Uterus (tissue), 4 donors: ENCODE measurements around the gene TRIM59. TPM values are rescaled to one million over a fixed set of nuclear protein-coding genes. Genes with fewer than 3 reads are reported as not detected.
A peak's percentile ranks its signal among the peaks of the same experiment; 100 is the strongest.

ENCODE experiments used
- DNase-seq, 2 donors: peaks; one replicate each; pipeline ENCODE4 v3.0.0-alpha.2; 2019 to 2020
- H3K27ac ChIP-seq, 2 donors: fragments of 200-600 bp; sonication (generic); 1 replicate in 1 of 2; 2 replicates in 1 of 2; pipeline ENCODE4 v1.5.1; 2016 to 2018
- H3K27me3 ChIP-seq, 2 donors: fragments of 200-600 bp; sonication (generic); one replicate each; pipeline ENCODE4 v1.5.1; 2018 to 2019; ENCODE audit warnings: control low read depth in 1 of 2
- H3K36me3 ChIP-seq, 2 donors: fragments of 200-600 bp; sonication (generic); one replicate each; pipeline ENCODE4 v1.5.1; 2019; ENCODE audit warnings: control low read depth in 1 of 2
- H3K4me1 ChIP-seq, 2 donors: fragments of 200-600 bp; sonication (generic); one replicate each; pipeline ENCODE4 v1.5.1; 2018 to 2019; ENCODE audit warnings: control low read depth in 1 of 2
- H3K4me3 ChIP-seq, 2 donors: fragments of 200-600 bp; sonication (generic); 1 replicate in 1 of 2; 2 replicates in 1 of 2; pipeline ENCODE4 v1.5.1; 2018 to 2019; ENCODE audit warnings: mild to moderate bottlenecking in 1 of 2
- H3K9me3 ChIP-seq, 2 donors: fragments of 200-600 bp; sonication (generic); one replicate each; pipeline ENCODE4 v1.5.1; 2019; ENCODE audit warnings: control low read depth in 1 of 2
- CTCF ChIP-seq, 4 experiments: fragments of 200-600 bp in 2 of 4; fragments of 450-650 bp in 2 of 4; sonication (generic) in 2 of 4; IDR thresholded peaks; one replicate each; pipeline ENCODE4 v1.5.1; 2016 to 2019; ENCODE audit warnings: antibody characterized with exemption in 4 of 4, mild to moderate bottlenecking in 2 of 4, moderate library complexity in 1 of 4
- POLR2A ChIP-seq, 2 donors: fragments of 450-650 bp; IDR thresholded peaks; one replicate each; pipeline ENCODE4 v1.6.1; 2016; ENCODE audit warnings: antibody characterized with exemption in 2 of 2, mild to moderate bottlenecking in 1 of 2, moderate library complexity in 1 of 2
- intact Hi-C: fragments of 100-400 bp; cut with DNase I; formaldehyde crosslinking; loops from one replicate; pipeline ENCODE4 v1.15.1; 2023; ENCODE audit warnings: low total_unique reads
- microRNA counts, 2 donors: library from miRNA; unstranded; fragments of <30 nt; microRNA quantifications; one replicate each; lab custom pipeline; 2016 to 2017
- microRNA-seq: library from miRNA; unstranded; fragments of <30 nt; microRNA quantifications from one replicate; pipeline ENCODE4, GENCODE V29; 2016; ENCODE audit warnings: borderline microRNAs expressed, borderline replicate concordance
- small RNA-seq: library from RNA; depleted of rRNA; stranded (forward); fragments of <200 nt; gene quantifications from one replicate; pipeline ENCODE3, GENCODE V24; 2016
- total RNA-seq, 4 donors: library from RNA; depleted of rRNA in 3 of 4; stranded (reverse); fragments of >200 nt in 3 of 4; gene quantifications; one replicate each; pipeline versions ENCODE4 v1.1.0 to v1.2.4, GENCODE V29; 2014 to 2023
- donor health status: DM: yes; HTN: yes; CAD: no.

The TRIM59 gene
- total RNA-seq, 4 donors from 2014 or later = 1.0 to 42.9 (median 5.1) TPM; not detected in 1

- no peaks in the 10 kb centered on the region for H3K4me1 ChIP-seq
- TF ChIP-seq CTCF (IDR thresholded peaks at IDR 0.05) = no peak
- no peak for TF ChIP-seq POLR2A (IDR thresholded peaks at IDR 0.05)
- no peak for DNase-seq
- no peak overlapping the region for H3K4me3 ChIP-seq
- H3K9me3 ChIP-seq = no peaks in the 10 kb centered on the region
- no peak overlapping the region for H3K27ac ChIP-seq
- no peaks in the 10 kb centered on the region for H3K36me3 ChIP-seq
- intact Hi-C loops = no loop called here
- no peaks in the 10 kb centered on the region for H3K27me3 ChIP-seq
These were observed 56.8 kb downstream of the TRIM59 start for GRCh38 chr3:160392798-160393197.

- Histone ChIP-seq H3K27me3 (no peaks in the 10 kb centered on the region), H3K4me1 (no peaks in the 10 kb centered on the region), H3K27ac (no peak overlapping the region), H3K4me3 (no peak overlapping the region), H3K9me3 (no peaks in the 10 kb centered on the region), H3K36me3 (no peaks in the 10 kb centered on the region)
- no peak for DNase-seq
- TF ChIP-seq CTCF (IDR thresholded peaks at IDR 0.05) (no peak), POLR2A (IDR thresholded peaks at IDR 0.05) (no peak)
- intact Hi-C loops = no loop called here
These were observed 58.9 kb downstream of the TRIM59 start for GRCh38 chr3:160390565-160391138.

MicroRNAs encoded within 50 kb of the gene (microRNA counts, 767-probe panel; counts per million panel counts)
- 6,584 to 8,264 counts per million in 2 donors for microRNA hsa-miR-15b-5p (lab: Ali Mortazavi, UCI)

Small RNA genes within 50 kb of the gene (microRNA-seq; reads per million reads assigned to microRNA genes)
- gene MIR15B (530 reads per million, percentile 75 among the genes with 10 or more reads in this experiment), gene MIR16-2 (385 reads per million, percentile 71 among the genes with 10 or more reads in this experiment)

Small RNA genes within 50 kb of the gene (small RNA-seq; reads per million reads assigned to genes)
- gene MIR15B (1.4 reads per million, percentile 63 among the genes with 10 or more reads in this experiment), gene MIR16-2 (0.36 reads per million), gene RNU7-136P (not detected)

Other genes with a start within 250 kb of the TRIM59 start
- gene C3orf80, start 224.4 kb downstream of the TRIM59 start, total RNA-seq = 1 to 10 TPM in 1 of 4 donors, not detected in 3; 1.2 TPM
- gene IFT80, start 50.6 kb downstream of the TRIM59 start, total RNA-seq = 100 to 1,000 TPM in 1 of 4 donors, 10 to 100 TPM in 2, 1 to 10 TPM in 1; 8.8 to 129 (median 20.9) TPM
- gene SMC4, start 50.1 kb downstream of the TRIM59 start, total RNA-seq = 100 to 1,000 TPM in 2 of 4 donors, 10 to 100 TPM in 2; 11.8 to 119 (median 72.4) TPM
- 10 to 100 TPM; 18.5 to 72.7 (median 33.5) TPM for gene KPNA4, start 115.8 kb upstream of the TRIM59 start, total RNA-seq
- gene ARL14, start 227.4 kb upstream of the TRIM59 start, total RNA-seq = not detected